Neuronal stem cell (in vitro differentiated cells): ENCODE results near the gene CABP7.
A peak's percentile ranks its signal among the peaks of the same experiment; 100 is the strongest.

Source experiments
- DNase-seq: peaks from one replicate; pipeline ENCODE4 v3.0.0-alpha.2; 2013; ENCODE audit warnings: low spot score
- H2AFZ ChIP-seq: one replicate; pipeline ENCODE4 v1.6.1; 2013; ENCODE audit warnings: mild to moderate bottlenecking, low read length, inconsistent platforms
- H2AK5ac ChIP-seq: 2 replicates; pipeline ENCODE4 v1.6.1; 2013; ENCODE audit warnings: low read depth, mild to moderate bottlenecking, inconsistent platforms, low read length, moderate library complexity, mixed read lengths
- H2BK120ac ChIP-seq: 2 replicates; pipeline ENCODE4 v1.6.1; 2013; ENCODE audit warnings: low read depth, mild to moderate bottlenecking, inconsistent platforms, low read length, moderate library complexity, mixed read lengths
- H2BK12ac ChIP-seq: one replicate; pipeline ENCODE4 v1.6.1; 2013; ENCODE audit warnings: low read length, inconsistent platforms
- H2BK15ac ChIP-seq: 2 replicates; pipeline ENCODE4 v1.6.1; 2013; ENCODE audit warnings: mild to moderate bottlenecking, low read length, inconsistent platforms, mixed read lengths
- H2BK5ac ChIP-seq: one replicate; pipeline ENCODE4 v1.6.1; 2013; ENCODE audit warnings: inconsistent platforms, mild to moderate bottlenecking, low read length, moderate library complexity
- H3K14ac ChIP-seq: one replicate; pipeline ENCODE4 v1.6.1; 2013; ENCODE audit warnings: low read length, inconsistent platforms
- H3K18ac ChIP-seq: 2 replicates; pipeline ENCODE4 v1.6.1; 2013; ENCODE audit warnings: low read length, inconsistent platforms
- H3K23ac ChIP-seq: 2 replicates; pipeline ENCODE4 v1.6.1; 2013; ENCODE audit warnings: low read depth, mild to moderate bottlenecking, mixed read lengths, low read length, inconsistent platforms; ENCODE audit not compliant: poor library complexity
- H3K27ac ChIP-seq: replicated peaks from 3 replicates; pipeline ENCODE4 v1.5.1; 2013; ENCODE audit warnings: low read length, inconsistent platforms
- H3K27me3 ChIP-seq, 3 experiments: 2 replicates each; pipeline ENCODE4 v1.6.1; 2013; ENCODE audit warnings: low read length in 3 of 3, mild to moderate bottlenecking in 2 of 3, inconsistent platforms in 1 of 3, low read depth in 1 of 3, mixed read lengths in 1 of 3, moderate library complexity in 1 of 3; ENCODE audit not compliant: control insufficient read depth in 3 of 3, insufficient read depth in 3 of 3
- H3K36me3 ChIP-seq, 2 donors: replicated peaks in 1 of 2; 2 replicates each; pipeline ENCODE4 v1.6.1; 2013; ENCODE audit warnings: low read length in 2 of 2; ENCODE audit not compliant: control insufficient read depth in 2 of 2, insufficient read depth in 2 of 2
- H3K4ac ChIP-seq: 2 replicates; pipeline ENCODE4 v1.6.1; 2013; ENCODE audit warnings: inconsistent platforms, mild to moderate bottlenecking, low read length, moderate library complexity
- H3K4me1 ChIP-seq, 2 donors: 1 replicate in 1 of 2; 2 replicates in 1 of 2; pipeline ENCODE4 v1.6.1; 2013; ENCODE audit warnings: low read length in 2 of 2, low read depth in 1 of 2; ENCODE audit not compliant: control insufficient read depth in 2 of 2, insufficient read depth in 1 of 2
- H3K4me2 ChIP-seq: one replicate; pipeline ENCODE4 v1.6.1; 2013; ENCODE audit warnings: mild to moderate bottlenecking, low read length, inconsistent platforms; ENCODE audit not compliant: insufficient read depth, poor library complexity, severe bottlenecking
- H3K4me3 ChIP-seq, 2 donors: 2 replicates each; pipeline ENCODE4 v1.5.1; 2013; ENCODE audit warnings: low read length in 2 of 2, mild to moderate bottlenecking in 2 of 2, inconsistent platforms in 1 of 2, moderate library complexity in 1 of 2
- H3K79me1 ChIP-seq: one replicate; pipeline ENCODE4 v1.6.1; 2013; ENCODE audit warnings: low read depth, mild to moderate bottlenecking, inconsistent platforms, low read length, moderate library complexity
- H3K9ac ChIP-seq: one replicate; pipeline ENCODE4 v1.6.1; 2013; ENCODE audit warnings: mild to moderate bottlenecking, low read depth, low read length, inconsistent platforms; ENCODE audit not compliant: poor library complexity
- H3K9me3 ChIP-seq, 2 donors: replicated peaks in 1 of 2; 2 replicates each; pipeline versions ENCODE3 to v1.6.1; 2013; ENCODE audit warnings: low read length in 2 of 2, mild to moderate bottlenecking in 2 of 2, inconsistent platforms in 1 of 2, low read depth in 1 of 2, mixed read lengths in 1 of 2, moderate library complexity in 1 of 2; ENCODE audit not compliant: control insufficient read depth in 2 of 2, insufficient read depth in 1 of 2
- H4K8ac ChIP-seq: one replicate; pipeline ENCODE4 v1.6.1; 2013; ENCODE audit warnings: low read depth, mild to moderate bottlenecking, inconsistent platforms, low read length, moderate library complexity
- H4K91ac ChIP-seq: one replicate; pipeline ENCODE4 v1.6.1; 2013; ENCODE audit warnings: low read length, low read depth, mild to moderate bottlenecking, inconsistent platforms; ENCODE audit not compliant: poor library complexity
- WGBS, 2 donors: extraction: QIAGEN DNeasy Blood & Tissue Kit; methylation state at CpG; one replicate each; pipeline ENCODE4 v1.1.7; 2013; ENCODE audit warnings: missing lambda C conversion rate in 2 of 2, mixed read lengths in 1 of 2; ENCODE audit not compliant: insufficient read length in 2 of 2, insufficient replicate concordance in 1 of 2; ENCODE audit errors: extremely low coverage in 2 of 2; 5-methylcytosine and 5-hydroxymethylcytosine counted together

The CABP7 gene

DNA sequence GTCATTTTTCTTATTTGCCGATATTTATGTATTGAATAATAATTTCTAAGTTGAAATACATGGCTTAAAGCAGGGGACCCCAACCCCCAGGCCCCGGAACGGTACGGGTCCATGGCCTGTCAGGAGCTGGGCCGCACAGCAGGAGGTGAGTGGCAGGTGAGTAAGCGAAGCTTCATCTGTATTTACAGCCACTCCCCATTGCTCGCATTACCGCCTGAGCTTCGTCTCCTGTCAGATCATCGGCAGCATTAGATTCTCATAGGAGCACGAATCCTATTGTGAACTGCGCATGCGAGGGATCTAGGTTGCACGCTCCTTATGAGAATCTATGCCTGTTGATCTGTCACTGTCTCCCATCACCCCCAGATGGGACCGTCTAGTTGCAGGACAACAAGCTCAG, 42.5 kb downstream of the CABP7 start:
- WGBS, 2 donors: no CpG with 5 or more reads among the region's 15 CpGs

GRCh38 chr22:29765905-29766631, 46.3 kb downstream of the CABP7 start:
- Histone ChIP-seq H2BK5ac (no peak overlapping the region), H3K18ac (peak overlapping the region; percentile 91), H4K8ac (no peak overlapping the region), H4K91ac (no peak overlapping the region), H3K4me3 (peak overlapping the region; percentile 88 to 94), H3K79me1 (peaks cover 6% of the 10 kb centered on the region), H2BK120ac (no peak overlapping the region), H2BK15ac (no peak overlapping the region), H2AFZ (peak overlapping the region; percentile 80), H2AK5ac (peak overlapping the region; percentile 8), H3K4me2 (peak overlapping the region; percentile 75), H3K4ac (no peak overlapping the region), H3K9me3 (no peaks in the 10 kb centered on the region), H3K27ac (peak overlapping the region; percentile 6), H3K23ac (no peak overlapping the region), H3K36me3 (peaks cover 12 to 23% of the 10 kb centered on the region in 2 donors), H3K9ac (peak overlapping the region; percentile 85), H3K14ac (peak overlapping the region; percentile 94), H2BK12ac (no peak overlapping the region), H3K4me1 (peaks cover 5 to 8% of the 10 kb centered on the region in 2 donors), H3K27me3 (no peaks in the 10 kb centered on the region)
- no CpG with 5 or more reads among the region's 15 CpGs for WGBS, 2 donors
- peak; percentile 15 for DNase-seq

More for the DNA sequence above, 42.5 kb downstream of the CABP7 start:
- Histone ChIP-seq H2BK12ac (no peak overlapping the region), H3K4me1 (peaks cover 6% of the 10 kb centered on the region in 2 donors), H3K27me3 (no peaks in the 10 kb centered on the region), H2BK5ac (no peak overlapping the region), H3K9ac (no peak overlapping the region), H3K4me2 (no peak overlapping the region), H3K9me3 (no peaks in the 10 kb centered on the region), H3K18ac (no peak overlapping the region), H2BK120ac (no peak overlapping the region), H3K36me3 (no peaks in the 10 kb centered on the region), H2AK5ac (no peak overlapping the region), H4K91ac (no peak overlapping the region), H3K23ac (no peak overlapping the region), H3K4ac (no peak overlapping the region), H3K27ac (no peak overlapping the region), H3K14ac (no peak overlapping the region), H3K79me1 (no peaks in the 10 kb centered on the region), H2AFZ (no peak overlapping the region), H4K8ac (no peak overlapping the region), H3K4me3 (no peak overlapping the region), H2BK15ac (no peak overlapping the region)
- DNase-seq: no peak

GRCh38 chr22:29766632-29767170, 46.9 kb downstream of the CABP7 start, which contains the start of gene ZMAT5:
ZMAT5 (minus strand) TSS chr22:29767007; CDS start chr22:29748544, 18,463 bp downstream.
- Histone ChIP-seq H2BK5ac (peak within 1 kb of the TSS; percentile 30), H2BK120ac (no peak within 1 kb of the TSS), H3K9ac (peak within 1 kb of the TSS; percentile 100), H3K27me3 (no peaks in the 10 kb centered on the region), H2BK15ac (no peak within 1 kb of the TSS), H2BK12ac (no peak within 1 kb of the TSS), H3K9me3 (no peaks in the 10 kb centered on the region), H4K8ac (peak within 1 kb of the TSS; percentile 68), H3K4me2 (peak within 1 kb of the TSS; percentile 75), H3K14ac (peak within 1 kb of the TSS; percentile 94), H3K79me1 (peaks cover 6% of the 10 kb centered on the region), H3K4me1 (peaks cover 5 to 8% of the 10 kb centered on the region in 2 donors), H2AFZ (peak within 1 kb of the TSS; percentile 80), H2AK5ac (peak within 1 kb of the TSS; percentile 8), H3K23ac (peak within 1 kb of the TSS; percentile 40), H3K18ac (peak within 1 kb of the TSS; percentile 98), H4K91ac (no peak within 1 kb of the TSS), H3K27ac (peak within 1 kb of the TSS; percentile 6), H3K4ac (no peak within 1 kb of the TSS), H3K4me3 (peak within 1 kb of the TSS; percentile 94 to 97), H3K36me3 (peaks cover 12 to 24% of the 10 kb centered on the region in 2 donors)
- DNase-seq: peak; percentile 95
- WGBS, 2 donors: no CpG with 5 or more reads among the region's 32 CpGs
